GM18951 (cell line): ENCODE measurements around the gene PYGB.
"Not testable (repeated sequence)": the region's sequence is repeated elsewhere in the genome, so short reads cannot be mapped to it uniquely, and the experiment has no call there.

Experiments used
- POLR2A ChIP-seq: IDR thresholded peaks from 4 replicates; pipeline ENCODE4 v1.6.1; 2011; ENCODE audit warnings: mild to moderate bottlenecking; ENCODE audit not compliant: insufficient read length, insufficient read depth; ENCODE audit errors: extremely low read depth
- in situ Hi-C: fragments of 300-500 bp; cut with MboI; formaldehyde crosslinking; loops from one replicate; pipeline ENCODE4 v1.12.0; 2022; ENCODE audit warnings: low sequenced_read_pairs, mixed read lengths, inconsistent platforms; ENCODE audit not compliant: unreplicated experiment

The PYGB gene

DNA sequence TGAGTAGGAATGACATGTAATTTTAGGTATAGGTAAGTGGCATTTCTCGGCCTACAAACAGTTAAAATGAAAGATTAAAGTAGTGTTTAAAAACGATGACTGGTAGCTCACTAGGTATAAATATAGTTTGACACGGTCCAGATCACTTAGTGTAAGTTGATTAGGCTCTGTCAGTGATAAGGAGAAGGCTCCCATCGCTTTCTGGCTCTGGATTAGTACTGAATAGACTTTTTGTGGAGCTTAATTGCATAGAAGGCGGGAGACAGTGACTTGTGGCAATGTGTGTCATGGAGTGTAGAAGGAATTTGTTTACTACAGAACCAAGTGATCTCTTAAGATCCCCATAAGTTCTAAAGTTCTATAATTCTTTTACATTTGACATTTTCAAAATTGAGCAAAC lies 6.7 kb downstream of the PYGB start:
- in situ Hi-C loops: no loop called here
- TF ChIP-seq POLR2A: no peak

DNA sequence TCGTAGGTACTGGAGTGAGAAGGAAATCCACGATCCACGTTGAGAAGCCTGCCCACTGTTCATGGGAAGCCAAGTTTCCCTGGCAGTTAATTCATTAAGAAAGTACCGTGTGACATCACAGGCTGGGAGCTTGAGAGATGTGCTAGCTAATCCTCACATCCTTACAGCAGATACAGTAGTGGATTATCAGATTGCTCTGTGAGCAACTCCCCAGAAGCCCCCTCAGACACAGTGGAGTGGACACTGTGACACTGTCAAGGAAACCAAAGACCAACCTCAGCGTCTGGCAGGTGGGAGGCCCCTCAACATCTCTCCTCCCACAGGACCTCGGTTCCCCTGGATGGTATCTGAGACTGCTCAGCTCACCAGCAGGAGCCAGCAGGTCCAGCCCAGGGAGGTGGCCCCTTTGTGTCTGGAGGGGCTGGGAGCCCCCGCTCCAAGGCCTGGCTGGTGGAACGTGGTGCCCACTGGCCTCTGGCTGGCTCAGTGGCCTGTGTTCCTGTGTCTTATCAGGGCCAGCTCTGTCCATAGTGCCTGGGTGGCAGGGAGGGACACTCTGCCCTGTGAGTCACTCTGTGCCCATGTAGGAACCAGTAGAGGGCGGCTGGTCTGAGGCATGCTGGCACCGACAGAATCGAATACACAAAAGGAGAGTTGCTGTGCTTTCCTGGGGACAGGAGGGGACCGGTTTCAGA lies 7.2 kb downstream of the PYGB start:
- no peak for TF ChIP-seq POLR2A
- in situ Hi-C loops: no loop called here

DNA sequence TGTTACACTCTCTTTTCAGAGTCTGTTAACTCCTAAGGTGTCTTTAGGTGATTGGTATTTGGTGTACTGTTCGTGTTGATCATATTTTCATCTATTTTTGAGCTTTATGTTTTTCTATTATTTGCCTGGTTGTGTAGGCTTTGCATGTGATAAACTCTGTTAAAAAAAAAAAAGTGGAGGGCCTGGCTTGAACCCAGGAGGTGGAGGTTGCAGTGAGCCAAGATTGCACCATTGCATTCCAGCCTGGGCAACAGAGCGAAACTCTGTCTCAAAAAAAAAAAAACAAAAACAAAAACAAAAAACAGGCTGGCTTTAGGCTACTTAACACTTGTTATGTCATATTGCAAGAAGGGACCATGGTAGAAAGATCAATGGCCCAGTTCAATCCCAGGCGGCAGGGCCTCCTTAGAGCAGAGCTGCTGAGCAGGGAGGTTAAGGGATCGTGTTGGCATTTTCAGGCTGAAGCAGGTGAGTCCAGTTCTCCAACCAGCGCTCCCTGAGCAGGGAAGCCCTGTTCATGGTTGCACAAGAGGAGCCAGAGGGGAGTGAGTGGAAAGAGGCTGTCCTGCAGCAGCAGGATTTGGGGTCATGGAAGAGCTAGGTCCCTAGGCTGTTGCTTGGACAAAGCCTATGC lies 8.5 kb downstream of the PYGB start:
- TF ChIP-seq POLR2A: no peak
- in situ Hi-C loops: no loop called here

DNA sequence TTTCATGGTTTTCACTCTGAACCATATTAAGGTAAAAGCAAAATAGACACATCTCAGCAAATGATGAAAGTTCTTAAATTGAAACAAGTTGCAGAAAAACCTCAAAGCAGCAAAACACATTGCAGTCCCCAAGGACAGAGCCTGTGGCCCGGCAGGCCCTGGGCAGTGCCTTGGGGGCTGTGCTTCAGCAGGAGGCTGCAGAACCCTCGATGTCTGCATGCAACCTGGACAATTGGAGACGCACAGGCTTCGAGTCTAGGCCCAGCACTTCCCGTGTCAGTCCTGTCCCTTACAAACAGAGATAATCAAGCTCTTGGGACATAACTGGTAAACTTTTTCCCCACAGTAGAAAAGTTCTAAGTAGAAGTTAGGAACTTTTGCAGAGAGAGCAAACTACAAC lies 9.2 kb downstream of the PYGB start:
- TF ChIP-seq POLR2A: no peak
- in situ Hi-C loops: no loop called here

DNA sequence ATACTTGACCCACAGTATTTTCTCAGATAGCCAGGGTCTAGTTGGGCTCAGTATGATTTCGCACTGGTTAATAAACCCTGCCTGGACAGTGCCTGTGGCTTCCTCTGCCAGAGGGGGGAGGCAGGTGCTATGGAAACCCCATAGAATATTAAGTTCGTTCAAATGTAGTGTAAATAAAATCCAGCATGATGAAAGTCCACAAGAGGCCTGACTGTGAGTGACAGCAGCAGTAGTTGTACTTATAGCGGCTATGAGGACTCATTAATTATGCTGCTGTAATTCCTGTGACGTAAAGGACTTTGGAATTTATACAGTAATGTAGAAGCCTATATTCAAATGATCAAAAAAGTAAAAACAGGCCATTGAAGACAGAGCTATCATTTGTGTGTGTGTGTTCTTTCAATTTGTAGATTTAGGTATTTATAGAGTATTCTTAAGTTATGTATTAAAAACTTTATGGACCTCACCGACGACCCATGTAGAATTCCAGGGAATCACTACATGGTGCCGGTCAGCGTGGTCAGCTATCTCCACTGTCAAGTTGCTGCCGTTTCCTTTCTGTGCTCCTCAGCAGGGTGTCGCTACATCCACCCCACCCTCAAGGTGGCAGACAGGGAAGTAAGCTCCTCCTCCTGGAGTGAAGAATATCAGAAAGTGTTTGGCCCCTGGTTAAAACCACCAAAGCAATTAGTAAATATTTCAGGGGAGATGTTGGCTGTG lies 10.0 kb downstream of the PYGB start:
- in situ Hi-C loops: no loop called here
- TF ChIP-seq POLR2A: no peak

DNA sequence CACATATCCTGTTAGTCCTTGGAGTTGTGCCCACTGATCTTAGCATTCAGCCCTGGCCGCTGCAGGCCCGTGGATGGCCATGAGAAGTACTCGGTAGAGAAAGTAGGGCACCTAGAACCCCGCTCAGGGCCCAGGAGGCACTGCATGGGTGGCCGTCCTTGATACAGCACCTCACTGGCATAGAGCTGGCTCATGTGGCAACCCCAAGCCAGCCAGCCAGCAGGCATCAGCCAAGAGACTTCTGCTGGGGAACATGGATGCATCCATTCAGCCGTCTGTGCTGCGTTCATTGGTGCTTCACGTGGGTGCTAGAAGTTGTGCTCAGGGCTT lies 10.6 kb downstream of the PYGB start:
- TF ChIP-seq POLR2A: no peak
- in situ Hi-C loops: no loop called here

DNA sequence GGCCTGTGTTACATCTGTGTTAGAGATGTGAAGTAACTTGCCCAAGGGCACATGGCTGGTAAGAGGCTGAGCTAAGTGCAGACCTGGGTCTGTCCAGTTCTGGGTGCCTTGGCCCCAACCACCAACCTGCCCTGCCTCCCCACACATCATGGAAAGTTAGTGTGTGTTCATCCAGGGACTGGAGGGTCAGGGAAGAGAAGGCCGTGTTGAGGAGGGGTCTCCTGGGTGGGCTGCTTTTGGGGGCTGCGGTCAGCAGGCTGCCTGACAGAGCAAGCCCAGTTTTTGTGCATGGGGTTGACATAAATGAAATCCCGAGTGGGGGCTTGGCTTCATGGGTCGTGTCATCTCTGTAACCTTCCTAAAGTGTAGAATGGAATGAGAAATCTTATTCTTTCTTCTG lies 10.9 kb downstream of the PYGB start:
- in situ Hi-C loops: no loop called here
- no peak for TF ChIP-seq POLR2A

DNA sequence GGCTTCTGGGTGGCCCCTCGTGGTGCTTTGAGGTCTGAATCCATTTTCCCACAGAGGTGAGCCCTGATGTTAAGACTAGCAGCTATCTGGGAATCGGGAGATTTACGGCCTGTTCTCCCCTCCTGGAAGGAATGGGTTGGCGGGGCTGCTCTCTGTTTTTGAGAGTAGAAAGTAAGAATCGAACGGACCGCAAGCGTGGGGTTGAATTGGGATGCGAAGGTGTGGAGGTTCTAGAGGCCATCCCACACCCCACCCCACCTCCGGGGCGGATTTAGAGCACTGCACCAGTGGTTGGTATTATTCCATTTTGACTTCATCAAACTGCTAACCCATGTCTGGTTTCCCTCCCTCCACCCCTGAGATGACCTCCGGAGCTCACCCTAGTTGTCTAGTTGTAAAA lies 11.5 kb downstream of the PYGB start:
- in situ Hi-C loops: no loop called here
- no peak for TF ChIP-seq POLR2A

DNA sequence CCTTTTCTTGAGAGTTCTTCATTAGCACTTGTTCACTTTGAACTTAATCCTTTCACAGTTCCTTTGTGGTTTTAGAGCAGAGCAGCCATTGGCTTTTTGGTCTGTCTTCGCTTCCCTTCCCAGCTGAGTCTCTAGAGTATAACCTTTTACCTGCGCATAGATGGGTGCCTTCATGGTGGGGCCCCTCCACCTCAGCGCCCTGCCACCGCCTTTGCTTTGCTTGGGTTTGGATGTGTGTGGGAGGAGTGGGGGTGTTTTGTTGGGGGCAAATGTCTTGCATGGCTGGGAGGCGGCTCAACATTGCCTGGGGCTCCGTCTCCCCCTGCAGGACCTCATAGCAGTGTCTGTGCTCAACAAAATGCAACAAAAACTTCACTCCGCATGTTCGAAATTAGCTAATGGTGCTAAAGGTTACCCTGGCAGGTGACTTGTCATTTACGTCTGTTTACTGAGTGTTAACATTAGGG lies 11.9 kb downstream of the PYGB start:
- no peak for TF ChIP-seq POLR2A
- in situ Hi-C loops: no loop called here

DNA sequence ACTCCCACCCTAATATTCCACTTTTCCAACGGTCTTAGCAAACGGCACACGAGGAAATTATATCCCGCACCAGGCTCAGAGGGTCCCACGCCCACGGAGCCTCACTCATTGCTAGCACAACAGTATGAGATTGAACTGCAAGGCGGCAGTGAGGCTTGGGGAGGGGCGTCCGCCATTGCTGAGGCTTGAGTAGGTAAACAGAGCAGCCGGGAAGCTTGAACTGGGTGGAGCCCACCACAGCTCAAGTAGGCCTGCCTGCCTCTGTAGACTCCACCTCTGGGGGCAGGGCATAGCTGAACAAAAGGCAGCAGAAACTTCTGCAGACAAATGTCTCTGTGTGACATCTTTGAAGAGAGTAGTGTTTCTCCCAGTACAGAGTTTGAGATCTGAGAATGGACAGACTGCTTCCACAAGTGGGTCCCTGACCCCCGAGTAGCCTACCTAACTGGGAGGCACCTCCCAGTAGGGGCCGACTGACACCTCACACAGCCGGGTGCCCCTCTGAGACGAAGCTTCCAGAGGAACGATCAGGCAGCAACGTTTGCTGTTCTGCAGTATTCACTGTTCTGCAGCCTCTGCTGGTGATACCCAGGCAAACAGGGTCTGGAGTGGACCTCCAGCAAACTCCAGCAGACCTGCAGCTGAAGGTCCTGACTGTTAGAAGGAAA lies 13.0 kb downstream of the PYGB start:
- in situ Hi-C loops: not testable (repeated sequence)

DNA sequence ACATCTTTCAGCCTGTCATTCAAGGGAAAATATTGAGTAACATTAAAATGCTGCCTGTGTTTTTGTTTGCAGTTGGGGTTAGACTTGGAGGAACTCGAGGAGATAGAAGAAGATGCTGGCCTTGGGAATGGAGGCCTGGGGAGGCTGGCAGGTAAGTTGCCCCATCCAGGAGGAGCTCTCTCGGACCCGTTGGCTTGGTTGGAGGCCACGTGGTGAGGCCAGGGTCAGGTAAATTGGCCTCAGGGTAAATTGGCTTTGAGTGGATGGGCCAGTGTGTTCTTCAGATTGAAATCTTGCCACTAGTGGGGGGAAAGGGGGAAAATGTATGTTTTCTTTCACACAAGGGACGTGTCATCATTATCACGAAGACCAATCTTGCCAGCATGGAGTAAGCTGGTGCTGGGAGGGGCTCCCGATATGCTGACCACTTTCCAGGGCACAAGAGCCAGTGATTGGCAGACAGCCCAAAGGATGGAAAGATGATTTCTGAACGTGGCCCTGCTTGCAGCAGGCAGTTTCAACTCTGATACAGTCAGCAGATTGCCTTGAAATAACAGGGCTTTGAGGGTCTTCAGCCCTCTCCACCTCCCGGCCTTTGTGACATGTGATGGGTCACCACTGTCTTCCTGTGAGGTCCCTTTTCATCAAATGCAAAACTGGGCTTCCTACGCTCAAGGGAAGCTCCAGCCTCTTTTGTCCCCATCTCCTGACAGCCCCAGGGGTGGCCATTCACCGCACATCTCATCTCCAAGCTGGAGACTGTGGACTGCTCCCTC lies 21.4 kb downstream of the PYGB start:
- TF ChIP-seq POLR2A: no peak
- in situ Hi-C loops: no loop called here

DNA sequence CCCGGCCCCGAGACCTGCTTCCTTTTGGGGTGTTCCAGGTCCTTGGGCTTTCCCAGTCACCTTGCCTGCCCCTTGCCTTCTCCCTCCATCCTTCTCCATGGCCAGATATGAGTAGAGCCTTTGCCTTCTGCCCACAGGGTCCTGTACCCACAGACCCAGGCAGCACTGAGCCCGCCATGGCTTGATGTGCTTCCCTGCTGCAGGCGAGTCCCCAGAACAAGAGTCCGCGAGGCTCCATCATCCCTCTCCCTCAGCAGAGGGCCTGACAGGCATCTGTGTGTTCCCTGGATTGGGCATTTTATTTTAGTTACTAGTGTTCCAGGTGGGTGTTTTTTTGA lies 21.9 kb downstream of the PYGB start:
- in situ Hi-C loops: no loop called here
- TF ChIP-seq POLR2A: no peak

DNA sequence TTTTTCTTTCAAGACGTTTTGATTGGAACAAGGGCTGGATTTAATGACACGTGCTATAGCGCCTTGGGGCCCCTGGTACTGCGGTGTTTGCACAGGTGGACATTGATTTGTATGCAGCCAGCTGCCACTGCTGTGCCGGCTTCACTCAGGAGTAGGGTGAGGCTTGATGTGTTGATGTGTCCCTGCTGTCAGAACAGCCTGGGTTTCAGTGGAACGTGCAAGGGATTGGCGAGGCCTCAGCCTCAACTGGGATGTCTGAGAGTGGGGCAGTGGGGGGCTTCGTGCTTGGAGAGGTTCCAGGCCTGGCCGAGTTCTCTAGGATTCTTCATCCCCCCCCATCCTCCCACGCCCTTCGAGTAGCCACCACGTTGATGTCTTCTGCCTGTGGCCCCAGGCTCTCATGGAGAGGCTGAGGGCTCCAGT lies 23.0 kb downstream of the PYGB start:
- no peak for TF ChIP-seq POLR2A
- in situ Hi-C loops: no loop called here
